Erythroblast (primary cell): ENCODE measurements around the gene DNMT3L.

Experiments used
- GATA1 ChIP-seq: IDR thresholded peaks from 2 replicates; pipeline ENCODE4 v1.6.1; 2011; ENCODE audit warnings: low read depth, mild to moderate bottlenecking, control low read depth, low read length, moderate library complexity
- POLR2A ChIP-seq: IDR thresholded peaks from 2 replicates; pipeline ENCODE4 v1.6.1; 2011; ENCODE audit warnings: mild to moderate bottlenecking, low read length

- TF ChIP-seq POLR2A (no peak), GATA1 (no peak)
Observed at GRCh38 chr21:44263768-44264167, 2.1 kb upstream of the DNMT3L start.
